Ovary (tissue), 9 donors: ENCODE data around the gene ERMAP. TPM values are rescaled to one million over a fixed set of nuclear protein-coding genes. Genes with fewer than 3 reads are reported as not detected.

ENCODE experiments used
- DNase-seq, 5 donors: peaks; one replicate each; pipeline ENCODE4 v3.0.0-alpha.2; 2019 to 2020
- H3K27ac ChIP-seq, 2 donors: fragments of 200-600 bp; one replicate each; pipeline versions ENCODE4 v1.5.1 to v1.8.0; 2019 to 2022
- H3K27me3 ChIP-seq: fragments of 200-600 bp; one replicate; pipeline ENCODE4 v1.8.0; 2022
- H3K36me3 ChIP-seq: fragments of 200-600 bp; sonication (generic); one replicate; pipeline ENCODE4 v1.5.1; 2019
- H3K4me1 ChIP-seq: one replicate; pipeline ENCODE4 v1.8.1; 2013; ENCODE audit warnings: mild to moderate bottlenecking, moderate library complexity; ENCODE audit not compliant: insufficient read depth
- H3K4me3 ChIP-seq: fragments of 200-600 bp; sonication (generic); one replicate; pipeline ENCODE4 v1.5.1; 2017
- H3K9me3 ChIP-seq, 2 donors: fragments of 200-600 bp in 1 of 2; sonication (generic) in 1 of 2; one replicate each; pipeline versions ENCODE4 v1.5.1 to v1.8.1; 2013 to 2019; ENCODE audit warnings: mild to moderate bottlenecking in 1 of 2, moderate library complexity in 1 of 2
- CTCF ChIP-seq, 3 donors: fragments of 450-650 bp in 2 of 3; fragments of 200-600 bp in 1 of 3; IDR thresholded peaks; one replicate each; pipeline versions ENCODE4 v1.5.1 to v1.8.0; 2016 to 2022; ENCODE audit warnings: antibody characterized with exemption in 3 of 3, mild to moderate bottlenecking in 1 of 3
- EP300 ChIP-seq: sonication (generic); formaldehyde crosslinking; IDR thresholded peaks from one replicate; pipeline ENCODE4 v1.6.1; 2017; ENCODE audit warnings: antibody characterized with exemption
- POLR2A ChIP-seq: fragments of 450-650 bp; IDR thresholded peaks from one replicate; pipeline ENCODE4 v1.6.1; 2017; ENCODE audit warnings: antibody characterized with exemption, mild to moderate bottlenecking, moderate library complexity
- WGBS, 3 donors: extraction: QIAGEN DNeasy Blood & Tissue Kit in 1 of 3; methylation state at CpG; one replicate each; pipeline versions ENCODE4 v1.1.5 to v1.1.7; 2013 to 2017; 5-methylcytosine and 5-hydroxymethylcytosine counted together
- intact Hi-C, 4 donors: fragments of 100-400 bp; cut with DNase I; formaldehyde crosslinking; loops; one replicate each; pipeline versions ENCODE4 v1.11.0 to v1.15.1; 2022 to 2023
- polyA plus RNA-seq, 2 donors: library from polyadenylated mRNA; stranded (reverse); fragments of 200-250 nt in 1 of 2; fragments of 350-450 nt in 1 of 2; fragmentation: Illumina TruSeq in 1 of 2; extraction: RNeasy Lipid Tissue Mini Kit (QIAGEN cat#74804) in 1 of 2; gene quantifications; one replicate each; pipeline ENCODE4 v1.2.3, GENCODE V29; 2013 to 2014
- total RNA-seq, 7 donors: library from RNA; depleted of rRNA in 2 of 7; stranded (reverse); fragments of >200 nt in 2 of 7; fragmentation: NEBNext Ultra II Directional in 3 of 7; extraction: Animal tissue kit (Norgen Biotek cat#: 25700) in 3 of 7; gene quantifications; one replicate each; pipeline versions ENCODE4 v1.1.0 to v1.2.4, GENCODE V29; 2016 to 2023
- donor health status: DM: no; HTN: no; CAD: no; lungs with moderate emphysema.
- donor health status: DM: no; HTN: no; CAD: no.
- donor health status: Bipolar disorder and iron deficiency.
- donor health status: DM: yes; HTN: yes; CAD: no.
- donor health status: DM: no; HTN: no; CAD: no.
- donor health status: DM: yes; HTN: yes; CAD: no.

The ERMAP gene
- total and polyA plus RNA-seq, 9 donors, result 3.2 to 12.8 (median 7.7) TPM

- Histone ChIP-seq H3K4me3 (peak overlapping the region; percentile 90), H3K27me3 (no peaks in the 10 kb centered on the region), H3K36me3 (no peaks in the 10 kb centered on the region), H3K27ac (peak overlapping the region; percentile 24 to 99), H3K9me3 (no peaks in the 10 kb centered on the region), H3K4me1 (peaks cover 7% of the 10 kb centered on the region)
- peak in 1 of 5 donors; percentile 19 for DNase-seq
- intact Hi-C loops, result loop anchor here in 1 of 4 donors (10.0 kb wide), 1 partner anchor 51 kb away; the partner anchor contains the start of genes C1orf50 and P3H1
- TF ChIP-seq CTCF (IDR thresholded peaks at IDR 0.05) (no peak), EP300 (no peak), POLR2A (no peak)
- 36 to 46% (median 39%) methylated on average over 7 of the region's 7 CpGs for WGBS, 3 donors
Observed at GRCh38 chr1:42815941-42816584, 859 bp upstream of the ERMAP start.

GRCh38 chr1:42817440-42817767, 482 bp downstream of the ERMAP start:
- Histone ChIP-seq H3K9me3 (no peaks in the 10 kb centered on the region), H3K27me3 (no peaks in the 10 kb centered on the region), H3K4me1 (peaks cover 7% of the 10 kb centered on the region), H3K27ac (peak overlapping the region in 1 of 2 donors; percentile 99), H3K36me3 (no peaks in the 10 kb centered on the region), H3K4me3 (peak overlapping the region; percentile 90)
- WGBS, 3 donors, result 1 to 2% (median 1%) methylated on average over 13 of the region's 13 CpGs
- TF ChIP-seq CTCF (IDR thresholded peaks at IDR 0.05), result no peak
- TF ChIP-seq POLR2A, result no peak
- DNase-seq, result no peak
- intact Hi-C loops, result loop anchor here in 1 of 4 donors (10.0 kb wide), 1 partner anchor 53 kb away; the partner anchor contains the start of genes C1orf50 and P3H1

- Histone ChIP-seq H3K4me3 (no peak overlapping the region), H3K9me3 (no peaks in the 10 kb centered on the region), H3K4me1 (peaks cover 7% of the 10 kb centered on the region), H3K36me3 (no peaks in the 10 kb centered on the region), H3K27me3 (no peaks in the 10 kb centered on the region), H3K27ac (no peak overlapping the region)
- 94 to 96% (median 95%) methylated on average over 3 of the region's 3 CpGs for WGBS, 3 donors
- intact Hi-C loops, result loop anchor here in 1 of 4 donors (10.0 kb wide), 1 partner anchor 53 kb away; the partner anchor contains the start of genes C1orf50 and P3H1
- TF ChIP-seq EP300 (no peak), CTCF (IDR thresholded peaks at IDR 0.05) (no peak), POLR2A (no peak)
- DNase-seq, result no peak
Observed at GRCh38 chr1:42817976-42818375, 1.1 kb downstream of the ERMAP start.

- WGBS, 3 donors, result 42 to 54% (median 49%) methylated on average over 1 of the region's 1 CpG
- Histone ChIP-seq H3K27me3 (no peaks in the 10 kb centered on the region), H3K9me3 (no peaks in the 10 kb centered on the region), H3K4me3 (no peak overlapping the region), H3K4me1 (peaks cover 7% of the 10 kb centered on the region), H3K27ac (no peak overlapping the region), H3K36me3 (no peaks in the 10 kb centered on the region)
- TF ChIP-seq POLR2A, result no peak
- TF ChIP-seq CTCF (IDR thresholded peaks at IDR 0.05), result no peak
- no peak for TF ChIP-seq EP300
- DNase-seq, result no peak
- intact Hi-C loops, result no loop called here
Observed at GRCh38 chr1:42820813-42821212, 3.9 kb downstream of the ERMAP start.
